LNCaP clone FGC (cell line): ENCODE data around the gene MYO1E.

Source experiments
- DNase-seq: peaks from one replicate; pipeline ENCODE4 v3.0.0-alpha.2; 2011; ENCODE audit warnings: low read depth
- H3K4me3 ChIP-seq: 2 replicates; pipeline ENCODE4 v1.5.1; 2011; ENCODE audit warnings: mild to moderate bottlenecking, low read depth, low read length, control low read depth
- CTCF ChIP-seq: IDR thresholded peaks from 2 replicates; pipeline ENCODE4 v1.5.1; 2012; ENCODE audit warnings: mild to moderate bottlenecking; ENCODE audit not compliant: control insufficient read depth, insufficient read depth; ENCODE audit errors: extremely low read depth

MYO1E gene

GRCh38 chr15:59268168-59268851 lies 104.4 kb downstream of the MYO1E start:
- no peak for DNase-seq
- no peak for TF ChIP-seq CTCF
- H3K4me3 ChIP-seq: no peak overlapping the region

- TF ChIP-seq CTCF: no peak
- no peak overlapping the region for H3K4me3 ChIP-seq
- DNase-seq: no peak
Observed at GRCh38 chr15:59266028-59266427, 106.6 kb downstream of the MYO1E start.

GRCh38 chr15:59262316-59262715 lies 110.4 kb downstream of the MYO1E start:
- no peak overlapping the region for H3K4me3 ChIP-seq
- no peak for TF ChIP-seq CTCF
- DNase-seq: no peak

- DNase-seq: no peak
- no peak overlapping the region for H3K4me3 ChIP-seq
- no peak for TF ChIP-seq CTCF
Observed at GRCh38 chr15:59260090-59260489, 112.6 kb downstream of the MYO1E start.

- TF ChIP-seq CTCF: no peak
Observed at GRCh38 chr15:59259137-59259943, 113.3 kb downstream of the MYO1E start.

GRCh38 chr15:59258317-59258716 lies 114.4 kb downstream of the MYO1E start:
- DNase-seq: no peak
- no peak for TF ChIP-seq CTCF
- H3K4me3 ChIP-seq: no peak overlapping the region

More at GRCh38 chr15:59259137-59259943, 113.3 kb downstream of the MYO1E start:
- H3K4me3 ChIP-seq: no peak overlapping the region
- DNase-seq: no peak
